Measurements from ENCODE around the gene RAI14.
A peak's percentile ranks its signal among the peaks of the same experiment; 100 is the strongest.
"Not testable (repeated sequence)": the region's sequence is repeated elsewhere in the genome, so short reads cannot be mapped to it uniquely, and the experiment has no call there.

Gene RAI14

GRCh38 chr5:34771076-34771475 lies 114.9 kb downstream of the RAI14 start:
- Histone ChIP-seq H3K27ac (peak overlapping the region in 1 of 2 donors; percentile 27), H3K4me3 (no peak overlapping the region)
- TF ChIP-seq CTCF (IDR thresholded peaks at IDR 0.05), result no peak
- DNase-seq (ENCODE audit: low spot score), result no peak

GRCh38 chr5:34772267-34773098 lies 116.4 kb downstream of the RAI14 start:
- no peak for TF ChIP-seq CTCF (IDR thresholded peaks at IDR 0.05)
- Histone ChIP-seq H3K4me3 (no peak overlapping the region), H3K27ac (no peak overlapping the region)
- DNase-seq (ENCODE audit: low spot score), result no peak

GRCh38 chr5:34774139-34774538 lies 118.0 kb downstream of the RAI14 start:
- no peak overlapping the region for H3K4me3 ChIP-seq
- no peak overlapping the region for H3K27ac ChIP-seq
- TF ChIP-seq CTCF (IDR thresholded peaks at IDR 0.05), result no peak
- no peak for DNase-seq (ENCODE audit: low spot score)

GRCh38 chr5:34774678-34775077 lies 118.5 kb downstream of the RAI14 start:
- DNase-seq (ENCODE audit: low spot score); H3K4me3 ChIP-seq; H3K27ac ChIP-seq: not testable (repeated sequence)

GRCh38 chr5:34775886-34776285 lies 119.8 kb downstream of the RAI14 start:
- no peak for TF ChIP-seq CTCF (IDR thresholded peaks at IDR 0.05)
- H3K27ac ChIP-seq, result no peak overlapping the region
- H3K4me3 ChIP-seq, result no peak overlapping the region
- no peak for DNase-seq (ENCODE audit: low spot score)

GRCh38 chr5:34778091-34778850 lies 122.1 kb downstream of the RAI14 start:
- no peak for TF ChIP-seq CTCF (IDR thresholded peaks at IDR 0.05)
- no peak overlapping the region for H3K27ac ChIP-seq
- no peak for DNase-seq (ENCODE audit: low spot score)
- no peak overlapping the region for H3K4me3 ChIP-seq

- H3K27ac ChIP-seq; DNase-seq (ENCODE audit: low spot score); H3K4me3 ChIP-seq: not testable (repeated sequence)
Observed at GRCh38 chr5:34783892-34784291, 127.8 kb downstream of the RAI14 start.

- Histone ChIP-seq H3K27ac (no peak overlapping the region), H3K4me3 (no peak overlapping the region)
- DNase-seq (ENCODE audit: low spot score), result no peak
- no peak for TF ChIP-seq CTCF (IDR thresholded peaks at IDR 0.05)
Observed at GRCh38 chr5:34787035-34787434, 130.9 kb downstream of the RAI14 start.

All from coronary artery (tissue), 2 donors.